ENCODE measurements around the gene TPGS2. TPM values are rescaled to one million over a fixed set of nuclear protein-coding genes. Genes with fewer than 3 reads are reported as not detected.

The TPGS2 gene
- total RNA-seq, 1 donor from 2014 or later: 25.4 TPM

GRCh38 chr18:36760598-36760997 is 68.2 kb downstream of the TPGS2 start:
- no peak overlapping the region for H3K27ac ChIP-seq (replicated peaks)
- no peak overlapping the region for H3K4me3 ChIP-seq
- TF ChIP-seq, protein P1, sequence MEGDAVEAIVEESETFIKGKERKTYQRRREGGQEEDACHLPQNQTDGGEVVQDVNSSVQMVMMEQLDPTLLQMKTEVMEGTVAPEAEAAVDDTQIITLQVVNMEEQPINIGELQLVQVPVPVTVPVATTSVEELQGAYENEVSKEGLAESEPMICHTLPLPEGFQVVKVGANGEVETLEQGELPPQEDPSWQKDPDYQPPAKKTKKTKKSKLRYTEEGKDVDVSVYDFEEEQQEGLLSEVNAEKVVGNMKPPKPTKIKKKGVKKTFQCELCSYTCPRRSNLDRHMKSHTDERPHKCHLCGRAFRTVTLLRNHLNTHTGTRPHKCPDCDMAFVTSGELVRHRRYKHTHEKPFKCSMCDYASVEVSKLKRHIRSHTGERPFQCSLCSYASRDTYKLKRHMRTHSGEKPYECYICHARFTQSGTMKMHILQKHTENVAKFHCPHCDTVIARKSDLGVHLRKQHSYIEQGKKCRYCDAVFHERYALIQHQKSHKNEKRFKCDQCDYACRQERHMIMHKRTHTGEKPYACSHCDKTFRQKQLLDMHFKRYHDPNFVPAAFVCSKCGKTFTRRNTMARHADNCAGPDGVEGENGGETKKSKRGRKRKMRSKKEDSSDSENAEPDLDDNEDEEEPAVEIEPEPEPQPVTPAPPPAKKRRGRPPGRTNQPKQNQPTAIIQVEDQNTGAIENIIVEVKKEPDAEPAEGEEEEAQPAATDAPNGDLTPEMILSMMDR (IDR thresholded peaks at IDR 0.05; ENCODE audit: borderline replicate concordance): no peak
- no peaks in the 10 kb centered on the region for H3K9me3 ChIP-seq (replicated peaks)
- no peaks in the 10 kb centered on the region for H3K27me3 ChIP-seq (ENCODE audit: low read depth)
- intact Hi-C loops (cut with micrococcal nuclease): no loop called here
- H3K4me1 ChIP-seq: peaks cover 18% of the 10 kb centered on the region
- no peak for DNase-seq
- peaks cover 22% of the 10 kb centered on the region for H3K36me3 ChIP-seq

- TF ChIP-seq, protein P1 (IDR thresholded peaks at IDR 0.05; ENCODE audit: borderline replicate concordance): no peak
- intact Hi-C loops (cut with micrococcal nuclease): loop anchor here (5.0 to 10.0 kb wide), 2 partner anchors 56 to 72 kb away; no protein-coding TSS in a partner anchor
- no peak for DNase-seq
- H3K27ac ChIP-seq (replicated peaks): no peak overlapping the region
- H3K36me3 ChIP-seq: peaks cover 22% of the 10 kb centered on the region
- H3K9me3 ChIP-seq (replicated peaks): no peaks in the 10 kb centered on the region
- no peak overlapping the region for H3K4me3 ChIP-seq
- no peaks in the 10 kb centered on the region for H3K27me3 ChIP-seq (ENCODE audit: low read depth)
- H3K4me1 ChIP-seq: peaks cover 18% of the 10 kb centered on the region
Measured at GRCh38 chr18:36759167-36759776, 69.5 kb downstream of the TPGS2 start.

DNA sequence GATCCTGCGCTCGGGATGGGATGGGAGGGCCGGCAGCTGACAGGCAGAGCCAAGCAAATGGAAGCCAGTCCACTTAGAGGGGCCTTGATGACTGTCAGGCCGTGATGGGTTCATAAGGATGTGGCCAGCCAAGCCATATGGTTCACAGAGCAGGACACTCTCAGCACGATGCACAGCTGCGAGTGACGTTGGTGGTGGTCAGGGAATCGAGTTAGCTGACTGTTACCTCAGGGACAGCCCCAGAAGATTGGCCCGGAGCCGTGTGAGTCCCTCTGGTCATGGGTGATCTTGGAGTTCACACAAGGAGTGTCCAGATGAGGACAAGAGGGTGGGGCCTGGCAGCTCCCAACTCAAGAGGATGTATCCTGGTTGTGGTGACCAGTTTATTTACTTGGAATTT is 70.2 kb downstream of the TPGS2 start:
- Histone ChIP-seq H3K27ac (replicated peaks) (no peak overlapping the region), H3K4me3 (no peak overlapping the region), H3K9me3 (replicated peaks) (no peaks in the 10 kb centered on the region), H3K27me3 (ENCODE audit: low read depth) (no peaks in the 10 kb centered on the region), H3K4me1 (peaks cover 18% of the 10 kb centered on the region), H3K36me3 (peaks cover 20% of the 10 kb centered on the region)
- TF ChIP-seq, protein P1 (IDR thresholded peaks at IDR 0.05; ENCODE audit: borderline replicate concordance): no peak
- no peak for DNase-seq
- intact Hi-C loops (cut with micrococcal nuclease): loop anchor here (5.0 to 10.0 kb wide), 2 partner anchors 56 to 71 kb away; no protein-coding TSS in a partner anchor

DNA sequence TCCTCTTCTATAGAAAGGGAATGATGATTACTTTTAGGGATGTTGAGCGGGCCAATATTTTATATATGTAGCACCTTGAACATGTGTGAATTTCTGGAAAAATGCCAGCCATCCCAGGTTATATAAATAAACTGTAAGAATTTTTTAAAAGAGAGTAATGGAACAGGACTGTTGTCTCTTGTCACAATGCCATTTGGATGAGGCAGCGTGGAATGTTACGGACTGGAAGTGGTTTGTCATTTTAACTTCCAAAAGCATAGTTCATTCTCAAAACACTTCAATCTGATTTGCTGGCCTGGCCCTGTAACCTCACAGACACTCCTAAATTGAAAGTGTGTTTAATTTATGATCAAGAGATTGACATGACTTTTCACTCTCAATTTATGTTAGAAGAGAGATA is 70.8 kb downstream of the TPGS2 start:
- no peak for DNase-seq
- H3K27me3 ChIP-seq (ENCODE audit: low read depth): no peaks in the 10 kb centered on the region
- peaks cover 25% of the 10 kb centered on the region for H3K4me1 ChIP-seq
- peaks cover 20% of the 10 kb centered on the region for H3K36me3 ChIP-seq
- intact Hi-C loops (cut with micrococcal nuclease): loop anchor here (5.0 to 10.0 kb wide), 2 partner anchors 57 to 71 kb away; no protein-coding TSS in a partner anchor
- no peak overlapping the region for H3K27ac ChIP-seq (replicated peaks)
- no peak overlapping the region for H3K4me3 ChIP-seq
- TF ChIP-seq, protein P1 (IDR thresholded peaks at IDR 0.05; ENCODE audit: borderline replicate concordance): no peak
- H3K9me3 ChIP-seq (replicated peaks): no peaks in the 10 kb centered on the region

DNA sequence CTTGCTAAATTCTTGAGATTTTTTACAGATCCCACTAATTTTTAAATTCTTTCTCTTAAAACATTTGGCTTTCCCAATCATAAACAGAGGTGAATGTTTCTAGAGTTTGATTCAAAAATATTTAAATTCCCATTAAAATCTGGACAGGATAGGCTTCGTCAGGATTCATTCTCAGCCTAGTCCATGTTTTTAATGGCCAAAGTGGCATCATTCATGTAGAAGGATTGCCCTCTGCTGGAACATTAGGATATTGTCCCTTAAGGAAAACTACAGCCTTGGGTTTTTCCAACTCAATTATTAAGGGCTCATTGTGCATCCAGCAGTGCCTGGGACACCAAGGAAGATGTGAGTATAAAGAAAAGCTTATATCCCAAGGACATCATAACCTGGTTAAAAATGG is 71.7 kb downstream of the TPGS2 start:
- TF ChIP-seq, protein P1 (IDR thresholded peaks at IDR 0.05; ENCODE audit: borderline replicate concordance): peak; percentile 69
- H3K27ac ChIP-seq (replicated peaks): no peak overlapping the region

More for the DNA sequence above, 71.7 kb downstream of the TPGS2 start:
- H3K9me3 ChIP-seq (replicated peaks): no peaks in the 10 kb centered on the region
- no peak for DNase-seq
- no peak overlapping the region for H3K4me3 ChIP-seq
- peaks cover 34% of the 10 kb centered on the region for H3K4me1 ChIP-seq
- peaks cover 15% of the 10 kb centered on the region for H3K36me3 ChIP-seq
- intact Hi-C loops (cut with micrococcal nuclease): loop anchor here (5.0 to 10.0 kb wide), 2 partner anchors 58 to 70 kb away; no protein-coding TSS in a partner anchor
- no peaks in the 10 kb centered on the region for H3K27me3 ChIP-seq (ENCODE audit: low read depth)

Data from left ventricle myocardium inferior (tissue), 1 donor.